HG03280 (cell line): ENCODE data around the gene CILP2.

Experiments
- ATAC-seq: cut with Tn5 transposase; IDR thresholded peaks from one replicate; pipeline ENCODE4 v1.9.1; 2021; ENCODE audit warnings: mild to moderate bottlenecking, moderate library complexity; ENCODE audit not compliant: unreplicated experiment

CILP2 gene

GRCh38 chr19:19528721-19529490 is 9.2 kb upstream of the CILP2 start, which contains the start of gene YJEFN3:
Gene YJEFN3, plus strand, starts transcription at chr19:19528911. Its CDS starts 22 bp downstream, at chr19:19528933.
- ATAC-seq: no peak

- ATAC-seq: no peak
These were observed 8.2 kb upstream of the CILP2 start for GRCh38 chr19:19529783-19530422.

DNA sequence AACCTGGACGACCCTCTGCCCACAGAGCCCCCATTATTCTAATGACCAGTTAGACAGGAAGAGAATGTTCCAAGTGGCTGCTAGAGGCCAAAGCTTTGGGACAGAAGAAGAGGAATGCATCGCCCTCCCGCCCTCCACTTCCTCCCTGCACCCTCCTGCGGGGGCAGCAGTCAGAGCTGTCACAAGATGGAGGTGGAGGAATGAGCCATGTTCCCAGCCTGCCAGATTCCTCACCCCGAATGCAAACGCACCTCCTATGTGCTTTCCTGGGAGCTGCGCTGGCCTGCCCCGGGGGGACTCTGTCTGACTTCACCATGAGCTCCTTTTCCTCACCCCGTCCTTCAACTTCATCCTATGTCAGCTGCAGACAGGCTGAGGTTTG is 7.7 kb upstream of the CILP2 start:
- ATAC-seq: no peak

DNA sequence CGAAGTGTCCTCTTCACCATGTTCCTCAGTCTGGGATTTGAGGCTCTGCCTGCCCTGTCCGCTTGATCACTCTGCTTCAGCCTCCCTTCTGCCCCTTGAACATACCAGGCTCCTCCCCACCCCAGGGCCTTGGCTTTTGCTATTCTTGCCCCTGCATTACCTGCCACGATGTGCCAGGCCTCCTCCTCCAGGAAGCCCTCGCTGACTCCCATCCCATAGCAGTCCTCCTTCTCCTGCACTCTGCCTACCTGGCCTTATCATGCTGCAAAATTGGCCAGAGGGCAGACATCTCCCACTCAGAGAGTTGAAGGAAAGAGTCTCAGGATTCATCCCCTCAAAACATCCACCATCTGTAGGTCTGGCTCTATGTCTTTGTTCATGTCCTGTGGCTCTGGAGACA is 7.2 kb upstream of the CILP2 start:
- no peak for ATAC-seq

DNA sequence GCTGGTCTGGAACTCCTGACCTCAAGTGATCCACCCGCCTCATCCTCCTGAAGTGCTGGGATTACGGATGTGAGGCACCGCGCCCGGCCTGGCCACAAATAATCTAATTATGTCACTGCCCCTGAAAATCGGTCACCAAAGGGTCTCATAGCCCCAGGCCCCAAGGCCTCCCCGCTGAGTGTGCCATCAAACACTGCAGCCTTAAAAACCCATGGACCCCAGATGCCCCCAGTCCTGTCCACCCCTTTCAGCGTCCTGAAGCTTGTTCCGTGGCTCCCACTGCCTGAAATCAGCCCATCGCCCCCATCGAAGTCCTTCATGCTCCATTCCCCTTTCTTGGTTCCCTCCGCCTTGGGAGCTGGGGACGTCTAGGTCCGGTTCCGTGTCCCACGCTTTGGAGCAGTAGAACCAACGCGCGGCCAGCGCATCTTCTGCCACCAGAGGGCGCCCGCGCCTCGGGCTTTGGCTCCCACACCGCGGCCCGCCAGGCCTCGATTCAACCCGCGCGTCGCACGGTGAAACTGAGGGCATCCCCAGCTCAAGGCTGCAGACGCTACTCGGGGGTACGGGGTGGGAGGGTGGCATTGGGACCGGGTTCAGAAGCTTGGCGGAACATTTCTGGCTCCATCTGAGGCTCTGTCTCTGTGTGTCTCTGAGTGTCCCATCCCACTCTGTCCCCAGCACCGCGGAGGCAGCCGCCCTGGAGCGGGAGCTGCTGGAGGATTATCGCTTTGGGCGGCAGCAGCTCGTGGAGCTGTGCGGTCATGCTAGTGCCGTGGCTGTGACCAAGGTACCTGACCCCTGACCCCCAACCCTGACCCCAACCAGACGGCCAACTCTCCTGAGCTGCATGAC is 5.9 kb upstream of the CILP2 start:
- ATAC-seq: no peak

GRCh38 chr19:19532806-19533701 is 5.0 kb upstream of the CILP2 start:
- ATAC-seq: no peak

DNA sequence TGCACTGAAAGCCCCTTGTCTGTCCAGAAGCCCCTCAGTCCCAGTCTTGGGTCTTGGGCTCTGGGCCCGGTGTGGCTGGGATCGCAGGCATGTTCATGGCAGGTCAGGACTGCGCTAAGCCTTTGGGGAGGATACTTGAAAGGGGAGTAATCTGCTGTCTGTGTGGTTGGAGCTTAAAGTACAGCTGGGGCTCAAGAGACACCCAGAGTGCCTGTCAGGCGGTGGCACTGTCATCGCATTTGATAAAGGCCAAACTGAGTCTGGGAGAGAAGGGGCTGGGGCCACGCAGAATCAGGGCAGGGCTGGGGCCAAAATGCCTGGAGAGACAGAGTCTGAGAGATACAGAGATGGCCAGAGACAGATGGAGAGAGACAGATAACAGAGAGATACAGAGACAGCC is 4.2 kb upstream of the CILP2 start:
- ATAC-seq: no peak

GRCh38 chr19:19534556-19535265 is 3.4 kb upstream of the CILP2 start:
- ATAC-seq: no peak

- ATAC-seq: no peak
These were observed 2.5 kb upstream of the CILP2 start for GRCh38 chr19:19535311-19536191.

DNA sequence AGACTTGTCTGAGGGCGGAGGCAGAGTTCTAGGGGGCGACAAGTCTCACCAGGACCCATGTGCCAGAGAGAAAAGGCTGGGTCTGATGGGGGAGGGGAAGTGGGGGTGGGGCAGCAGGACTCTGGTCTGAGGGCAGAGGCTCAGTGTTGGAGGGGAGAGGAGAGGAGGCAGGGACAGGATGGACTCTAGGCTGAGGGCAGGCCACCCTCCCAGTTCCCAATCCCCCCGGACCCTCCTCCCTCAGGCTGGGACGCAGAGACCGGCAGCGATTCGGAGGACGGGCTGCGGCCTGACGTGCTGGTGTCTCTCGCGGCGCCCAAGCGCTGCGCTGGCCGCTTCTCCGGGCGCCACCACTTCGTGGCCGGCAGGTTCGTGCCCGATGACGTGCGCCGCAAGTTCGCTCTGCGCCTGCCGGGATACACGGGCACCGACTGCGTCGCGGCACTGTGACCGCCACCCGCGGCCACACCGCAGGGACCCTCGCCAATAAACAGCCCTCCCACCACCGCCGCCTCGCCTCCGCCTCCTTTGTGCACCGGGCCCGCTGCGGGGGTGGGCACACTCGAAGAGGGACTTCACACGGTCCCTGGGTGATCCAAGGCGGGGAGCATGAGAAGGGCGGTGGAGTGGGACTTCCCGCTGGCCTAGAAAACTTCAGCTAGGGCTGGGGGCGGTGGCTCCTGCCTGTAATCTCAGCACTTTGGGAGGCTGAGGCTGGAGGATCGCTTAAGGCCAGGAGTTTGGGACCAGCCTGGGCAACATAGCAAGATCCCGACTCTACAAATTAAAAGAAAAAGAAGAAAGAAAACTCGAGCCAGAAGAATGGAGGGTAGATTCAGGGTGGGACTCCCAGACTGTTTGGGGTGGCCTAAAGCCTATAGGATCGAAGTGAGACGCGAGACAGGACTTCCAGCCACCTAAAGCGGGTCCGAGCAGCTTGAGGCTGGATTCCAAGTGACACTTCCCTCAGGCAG is 703 bp upstream of the CILP2 start:
- ATAC-seq: no peak

DNA sequence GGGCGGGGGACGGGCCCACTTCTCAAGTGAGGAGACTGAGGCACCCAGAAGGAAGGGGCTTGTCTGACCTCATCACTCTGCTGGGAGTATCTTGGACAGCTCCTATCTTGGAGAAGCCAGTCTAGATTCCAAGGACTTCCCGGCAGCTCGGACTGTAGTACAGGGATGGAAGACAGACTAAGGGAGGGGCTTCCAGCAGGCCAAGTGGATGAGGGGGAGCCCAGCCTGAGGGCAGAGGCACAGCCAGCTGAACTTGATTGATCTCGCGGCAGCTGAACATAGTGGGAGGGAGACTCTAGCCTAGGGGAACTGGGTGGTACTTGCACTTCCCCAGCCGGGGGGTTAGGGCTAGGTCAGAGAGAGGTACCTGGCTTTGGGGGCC is 711 bp downstream of the CILP2 start:
- no peak for ATAC-seq

DNA sequence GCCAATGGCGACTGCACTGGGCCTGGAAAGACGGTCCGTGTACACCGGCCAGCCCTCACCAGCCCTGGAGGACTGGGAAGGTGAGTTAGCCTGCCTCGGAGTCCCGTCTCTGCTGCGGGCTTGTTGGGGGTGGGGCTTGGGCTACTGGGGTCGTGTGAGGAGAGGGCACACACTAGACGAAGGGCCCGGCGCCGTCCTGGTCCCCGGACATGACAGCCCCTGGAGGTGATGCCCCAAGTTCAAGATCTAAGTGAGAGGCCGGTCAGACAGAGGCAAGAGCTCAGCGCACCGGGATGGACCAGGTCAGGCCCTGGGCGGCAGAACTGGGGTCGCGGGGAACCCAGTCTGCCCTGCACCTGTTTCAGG is 1.6 kb downstream of the CILP2 start:
- ATAC-seq: no peak

DNA sequence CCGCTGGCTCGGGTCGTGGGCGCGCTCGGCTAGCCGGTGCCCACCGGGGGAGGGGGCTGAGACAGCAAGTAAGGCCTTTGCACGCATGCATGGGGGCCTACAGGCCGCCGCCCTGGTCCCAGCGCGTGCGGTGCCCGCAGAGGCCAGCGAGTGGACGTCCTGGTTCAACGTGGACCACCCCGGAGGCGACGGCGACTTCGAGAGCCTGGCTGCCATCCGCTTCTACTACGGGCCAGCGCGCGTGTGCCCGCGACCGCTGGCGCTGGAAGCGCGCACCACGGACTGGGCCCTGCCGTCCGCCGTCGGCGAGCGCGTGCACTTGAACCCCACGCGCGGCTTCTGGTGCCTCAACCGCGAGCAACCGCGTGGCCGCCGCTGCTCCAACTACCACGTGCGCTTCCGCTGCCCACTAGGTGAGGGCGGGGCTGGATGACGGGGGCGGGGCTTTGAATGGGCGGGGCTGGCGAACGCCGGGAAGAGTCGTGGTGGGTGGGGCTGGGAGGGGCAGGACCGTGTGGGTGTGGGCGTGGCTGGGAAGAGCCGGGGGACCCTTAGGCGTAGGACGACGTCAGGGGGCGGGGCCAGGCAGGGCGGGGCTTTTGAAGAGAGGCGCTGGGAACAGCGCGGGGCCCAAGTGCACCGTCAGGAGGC is 2.1 kb downstream of the CILP2 start:
- ATAC-seq: no peak

GRCh38 chr19:19540715-19541515 is 2.9 kb downstream of the CILP2 start:
- no peak for ATAC-seq

DNA sequence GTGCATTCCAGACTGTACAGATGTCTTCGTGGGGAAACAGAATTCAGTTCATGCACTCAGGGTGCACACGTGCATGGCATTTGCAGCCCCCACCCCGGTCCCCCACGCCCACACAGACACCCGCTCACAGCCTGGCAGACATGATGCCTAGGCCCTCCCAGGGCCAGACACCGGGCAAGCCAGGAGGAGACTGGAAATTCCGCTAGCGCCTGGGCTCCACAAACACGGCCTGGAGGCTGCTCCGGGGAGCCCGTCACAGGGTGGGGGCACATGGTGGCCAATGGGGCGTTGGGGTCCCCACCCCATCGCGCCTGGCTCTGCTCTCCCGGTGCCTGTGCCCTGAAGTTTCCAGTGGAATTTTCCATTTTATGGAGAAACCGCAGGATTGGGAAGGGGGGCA is 3.6 kb downstream of the CILP2 start:
- ATAC-seq: no peak

- ATAC-seq: no peak
These were observed 4.4 kb downstream of the CILP2 start for GRCh38 chr19:19542507-19542906.

- no peak for ATAC-seq
These were observed 5.0 kb downstream of the CILP2 start for GRCh38 chr19:19543101-19543500.
